Activated CD4-positive, alpha-beta T cell treated with anti-CD3 and anti-CD28 coated beads, Interleukin-2, amount 50 U/mL, for 24 hours (primary cell): Measurements from ENCODE around the gene HSPB9.
A peak's percentile ranks its signal among the peaks of the same experiment; 100 is the strongest.

ENCODE experiments used
- DNase-seq, 2 donors: peaks; one replicate each; pipeline ENCODE4 v3.0.0-alpha.2; 2020; ENCODE audit warnings: low read depth in 1 of 2, low spot score in 1 of 2

The HSPB9 gene

DNA sequence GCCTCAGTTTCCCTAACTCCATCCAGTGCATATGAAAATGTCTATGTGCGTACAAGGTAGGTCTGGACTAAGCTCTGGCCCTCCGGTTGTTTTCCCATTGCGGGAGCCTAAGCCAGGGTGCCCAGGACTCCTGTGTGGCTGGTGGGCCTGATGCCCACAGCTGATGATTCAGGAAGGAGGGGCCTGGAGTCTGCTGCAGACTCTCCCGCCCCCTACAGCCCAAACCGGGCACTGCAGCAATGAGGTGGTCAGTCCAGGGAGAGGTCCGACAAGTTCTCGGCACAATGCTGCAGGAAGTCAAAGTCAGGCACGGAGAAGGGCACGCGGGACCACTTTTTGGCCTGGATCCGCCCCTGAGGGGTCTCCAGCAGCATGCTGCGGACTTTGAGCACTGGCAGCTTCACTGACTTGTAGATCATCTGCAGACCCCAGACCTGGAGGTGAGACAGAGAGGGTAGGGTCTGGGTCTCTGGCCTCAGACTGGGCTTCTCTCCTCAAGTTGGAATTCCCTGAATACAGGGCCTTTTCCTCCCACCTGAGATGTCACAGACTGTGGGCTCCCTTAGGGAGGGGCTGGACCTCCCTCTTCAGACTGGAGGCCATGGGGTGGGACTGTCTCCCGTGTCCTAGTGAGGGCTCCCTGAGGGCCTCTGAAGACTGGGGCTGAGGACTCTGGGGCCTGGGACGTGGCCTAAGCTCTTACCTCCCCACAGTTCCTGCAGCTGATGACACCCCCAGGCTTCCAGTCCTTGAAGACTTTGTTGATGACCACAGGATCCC lies 20.9 kb upstream of the HSPB9 start:
- DNase-seq = peak in 1 of 2 donors; percentile 42

DNA sequence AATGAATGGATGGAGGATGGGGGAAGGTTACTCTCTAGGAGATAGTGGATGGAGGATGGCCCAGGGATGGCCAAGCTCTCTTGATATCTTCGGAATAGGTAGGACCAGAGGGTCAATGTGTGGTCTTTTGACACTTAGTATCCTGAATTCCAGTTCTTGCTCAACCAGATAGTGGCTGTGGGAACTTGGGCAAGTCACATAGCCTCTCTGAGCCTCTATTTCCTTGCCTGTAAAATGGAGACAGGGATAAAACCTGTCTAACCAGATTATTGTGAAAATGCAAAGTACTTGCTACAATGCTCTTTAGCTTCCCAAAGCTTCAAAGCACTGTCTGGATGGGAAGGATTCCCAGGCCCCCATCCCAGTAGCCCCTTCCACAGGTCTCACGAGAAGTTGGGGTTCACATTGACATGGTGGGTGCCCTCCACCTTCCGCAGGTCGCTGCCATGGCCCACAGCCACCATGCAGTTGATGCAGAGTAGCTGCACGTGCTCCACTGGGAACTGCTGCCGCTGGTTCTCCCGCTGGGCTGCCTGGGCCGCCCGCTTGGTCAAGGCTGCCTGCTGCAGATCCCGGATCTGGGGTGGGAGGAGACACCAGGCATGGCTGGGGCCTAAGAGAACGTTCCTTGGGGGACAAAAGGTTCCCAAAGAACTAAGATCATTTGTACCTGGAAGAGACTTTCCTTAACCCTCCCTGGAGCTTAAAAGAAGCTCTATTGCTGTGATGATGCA lies 19.2 kb upstream of the HSPB9 start:
- no peak for DNase-seq

DNA sequence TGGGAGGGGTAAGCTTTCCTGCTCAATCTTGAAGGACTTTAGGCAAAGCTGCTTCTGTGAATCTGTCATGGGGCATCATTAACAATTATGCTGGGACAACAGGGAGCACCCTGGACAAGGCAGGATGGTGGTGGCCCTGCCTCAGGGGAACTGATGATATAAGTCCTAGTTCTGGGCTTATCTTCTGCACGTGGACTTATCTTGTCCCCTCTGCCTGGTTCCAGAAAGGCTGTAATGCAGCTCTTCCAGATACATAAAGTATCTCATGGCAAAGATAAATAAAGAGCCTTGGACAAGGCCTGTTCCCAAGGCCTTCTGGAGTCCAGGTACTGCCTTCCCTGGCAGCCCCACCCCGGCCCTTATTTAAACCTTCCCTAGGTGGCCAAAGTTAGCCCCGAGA lies 18.3 kb upstream of the HSPB9 start:
- DNase-seq = no peak

DNA sequence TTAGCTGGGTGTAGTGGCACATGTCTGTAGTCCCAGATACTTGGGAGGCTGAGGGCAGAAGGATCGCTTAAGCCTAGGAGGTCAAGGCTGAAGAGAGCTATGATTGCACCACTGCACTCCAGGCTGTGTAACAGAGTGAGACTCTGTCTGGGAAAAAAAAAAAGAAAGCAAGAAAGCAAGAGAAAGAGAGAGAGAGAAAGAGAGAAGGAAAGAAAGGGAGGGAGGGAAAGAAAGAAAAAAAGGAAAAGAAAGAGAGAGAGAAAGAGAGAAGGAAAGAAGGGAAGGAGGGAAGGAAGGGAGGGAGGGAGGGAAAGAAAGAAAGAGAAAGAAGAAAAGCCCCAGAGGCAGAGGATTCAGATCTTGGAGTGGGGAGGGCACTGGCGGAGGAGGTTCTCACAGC lies 16.6 kb upstream of the HSPB9 start:
- DNase-seq = no peak

GRCh38 chr17:42107124-42107523 lies 15.5 kb upstream of the HSPB9 start:
- no peak for DNase-seq

DNA sequence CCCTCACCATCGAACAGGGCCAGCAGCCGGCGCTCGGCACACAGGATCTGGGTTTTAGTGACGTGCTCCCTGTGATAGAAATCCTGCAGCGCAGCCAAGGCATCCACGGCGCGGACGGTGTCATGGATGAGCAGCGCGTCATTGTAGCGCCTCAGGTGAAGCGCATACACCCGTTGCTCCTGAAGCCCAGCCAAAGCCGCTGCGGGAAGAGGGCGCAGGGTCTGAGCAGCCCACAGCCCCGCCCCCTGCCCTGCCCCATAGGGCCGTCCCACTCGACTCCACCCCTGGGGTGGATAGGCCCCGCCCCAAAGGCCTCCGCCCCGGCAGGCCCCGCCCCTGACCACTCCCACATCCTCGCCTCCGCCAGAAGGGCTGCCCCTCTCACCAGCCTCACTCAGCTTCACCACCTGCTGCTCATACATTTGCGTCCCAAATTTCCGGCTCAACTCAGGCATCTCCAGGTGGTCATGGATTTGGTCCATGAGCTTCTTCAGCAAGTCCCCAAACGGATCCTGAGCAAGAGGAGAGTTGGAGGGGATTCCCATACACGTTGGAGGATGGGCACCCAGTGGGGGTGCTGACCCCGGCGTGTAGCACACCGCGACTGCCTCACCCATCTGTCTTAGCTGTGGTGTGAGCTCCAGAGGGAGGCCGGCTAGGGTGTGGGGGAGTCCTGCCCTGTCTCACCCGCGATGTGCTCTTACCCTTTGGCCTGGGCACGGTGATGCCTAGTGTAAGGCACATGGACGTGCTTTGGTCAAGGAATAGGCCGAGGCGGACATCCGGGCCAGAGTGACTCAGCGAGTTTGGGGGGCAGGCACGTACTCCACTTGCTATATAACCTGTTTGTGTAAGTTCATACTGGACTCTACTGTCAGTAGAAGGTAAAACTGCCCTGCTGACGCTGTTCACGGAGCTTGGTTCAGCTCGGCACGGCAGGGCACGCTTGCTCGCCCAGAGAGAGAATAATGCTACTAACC lies 14.7 kb upstream of the HSPB9 start:
- DNase-seq = peak; percentile 84 to 88

GRCh38 chr17:42109086-42109485 lies 13.5 kb upstream of the HSPB9 start:
- DNase-seq = no peak

DNA sequence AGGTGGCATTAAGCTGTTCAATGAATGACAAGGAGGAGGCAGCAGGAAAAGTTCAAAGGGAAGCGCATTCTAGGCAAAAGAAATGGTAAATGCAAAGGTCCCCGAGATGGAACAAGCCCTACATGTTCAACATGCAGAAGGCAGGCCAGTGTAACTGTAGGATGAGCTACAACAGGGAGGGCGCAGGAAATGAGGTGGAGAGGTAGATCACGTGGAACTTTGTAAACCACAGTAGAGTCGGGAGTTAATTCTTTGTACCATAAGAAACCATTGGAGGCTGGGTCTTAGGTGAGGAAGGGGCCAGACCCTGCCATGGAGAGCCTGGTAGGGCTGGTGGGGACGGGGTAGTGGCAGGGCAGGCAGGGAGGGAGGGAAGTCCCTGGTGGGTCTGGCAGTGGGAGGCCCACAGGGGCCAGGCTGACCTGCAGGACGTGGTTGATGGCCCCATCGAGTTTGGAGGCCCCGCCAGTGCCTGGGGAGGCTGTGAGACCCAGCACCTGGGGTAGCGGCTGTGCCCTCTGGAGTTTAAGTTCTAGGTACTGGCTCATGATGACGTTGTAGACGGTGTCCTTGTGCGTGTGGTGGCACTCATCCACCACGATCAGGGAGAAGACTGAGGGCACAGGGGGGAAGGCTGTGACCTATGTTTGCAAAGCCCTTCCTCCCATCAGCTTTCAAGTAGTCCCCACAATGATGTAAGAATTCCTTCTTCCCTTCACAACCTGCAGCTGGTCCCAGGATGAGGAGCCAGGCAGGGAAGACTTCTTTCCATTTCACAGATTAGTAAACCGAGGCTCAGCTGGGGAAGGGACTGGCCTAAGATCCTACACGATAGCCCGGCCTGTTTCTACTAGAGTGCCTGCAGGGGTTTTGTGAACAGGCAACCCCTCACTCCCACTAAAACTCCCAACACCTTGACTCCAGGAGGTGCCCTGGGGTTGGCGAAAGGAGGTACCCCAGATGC lies 12.0 kb upstream of the HSPB9 start:
- no peak for DNase-seq

- DNase-seq = no peak
These were observed 11.4 kb upstream of the HSPB9 start for GRCh38 chr17:42111265-42111636.

DNA sequence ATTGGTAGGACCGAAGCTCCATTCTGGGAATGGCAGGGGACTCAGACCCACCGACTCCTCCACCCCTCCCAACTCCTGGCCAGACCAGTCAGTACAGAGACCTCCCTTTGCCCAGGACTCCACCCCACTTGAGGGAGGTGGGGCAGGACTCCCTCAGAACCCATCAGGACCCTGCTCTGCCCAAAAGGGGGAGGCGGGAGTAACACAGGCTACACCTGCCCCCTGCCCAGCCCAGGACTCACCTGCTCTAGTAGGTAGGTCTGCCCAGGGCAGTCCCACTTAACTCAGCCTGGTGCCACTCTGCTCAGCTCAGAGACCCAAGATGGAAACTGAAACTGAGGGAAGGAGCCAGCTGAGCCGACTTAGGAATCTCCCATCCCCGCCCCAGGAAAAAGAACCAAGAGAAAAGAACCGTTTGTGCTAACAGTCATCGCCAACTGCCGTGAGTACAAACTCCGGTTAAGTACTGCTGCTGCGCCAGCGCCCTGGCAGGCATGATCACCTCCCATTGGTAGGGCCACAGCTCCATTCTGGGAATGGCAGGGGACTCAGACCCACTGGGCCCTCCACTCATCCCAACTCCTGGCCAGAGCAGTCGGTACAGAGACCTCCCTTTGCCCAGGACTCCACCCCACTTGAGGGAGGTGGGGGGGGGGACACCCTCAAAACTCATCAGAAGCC lies 10.6 kb upstream of the HSPB9 start:
- DNase-seq = no peak

GRCh38 chr17:42112552-42113176 lies 9.9 kb upstream of the HSPB9 start, which contains the start of gene DHX58:
DHX58 (minus strand) TSS chr17:42112714; CDS start chr17:42111892, 822 bp downstream.
- peak; percentile 53 to 78 for DNase-seq

- no peak for DNase-seq
These were observed 9.1 kb upstream of the HSPB9 start for GRCh38 chr17:42113293-42114069.

GRCh38 chr17:42114118-42114517 lies 8.5 kb upstream of the HSPB9 start:
- DNase-seq = no peak

GRCh38 chr17:42116705-42117396 lies 5.8 kb upstream of the HSPB9 start:
- DNase-seq = peak; percentile 60 to 81

DNA sequence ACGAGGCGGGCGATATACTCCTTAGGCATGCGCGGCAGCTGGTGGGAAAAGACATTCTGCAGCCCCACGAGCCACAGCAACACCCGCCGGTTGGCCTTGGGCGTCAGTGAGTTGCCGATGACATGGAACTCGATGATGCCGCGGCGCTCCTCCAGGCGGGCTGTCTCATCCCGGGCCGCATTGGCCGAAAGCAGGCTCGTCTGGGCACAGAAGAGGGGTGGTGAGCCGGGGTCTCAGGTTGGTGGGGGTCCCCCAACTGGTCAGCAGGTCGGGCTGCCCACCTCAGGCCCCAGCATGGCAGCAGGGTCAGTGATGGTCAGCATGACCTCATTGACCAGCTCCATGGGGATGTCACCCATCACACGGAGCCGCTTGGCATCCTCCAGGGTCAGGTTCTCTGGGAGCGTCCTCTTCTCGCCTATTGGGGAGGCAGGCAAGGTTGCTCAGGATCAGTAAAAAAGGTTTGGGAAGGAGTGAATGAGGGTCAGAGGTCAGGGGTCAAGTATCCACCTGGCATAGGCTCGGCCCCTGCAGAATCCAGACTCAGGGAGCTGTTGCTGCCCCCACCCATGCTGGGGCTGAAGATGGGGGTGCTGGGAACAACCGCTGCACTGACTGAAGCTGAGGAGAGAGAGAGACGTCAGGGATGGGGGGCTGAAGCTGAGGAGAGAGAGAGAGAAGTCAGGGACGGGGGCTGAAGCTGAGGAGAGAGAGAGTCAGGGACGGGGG lies 5.0 kb upstream of the HSPB9 start:
- DNase-seq = no peak

DNA sequence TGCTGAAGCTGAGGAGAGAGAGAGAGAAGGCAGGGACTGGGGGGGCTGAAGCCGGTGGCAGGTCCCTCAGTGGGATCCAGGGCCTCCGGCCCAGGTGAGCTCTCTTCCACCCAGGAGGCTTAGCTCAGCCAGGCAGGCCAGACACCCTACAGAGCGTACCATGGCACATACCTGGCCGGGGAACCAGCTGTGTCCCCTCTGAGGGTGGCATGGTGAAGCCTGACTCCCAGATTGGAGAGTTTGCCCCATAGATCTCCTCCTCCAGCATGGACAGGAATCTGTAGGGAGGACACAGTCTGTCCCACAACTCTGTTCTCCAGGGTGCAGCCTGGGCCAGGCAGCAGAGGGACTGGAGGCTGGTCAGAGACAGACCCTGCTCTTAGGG lies 4.5 kb upstream of the HSPB9 start:
- no peak for DNase-seq

DNA sequence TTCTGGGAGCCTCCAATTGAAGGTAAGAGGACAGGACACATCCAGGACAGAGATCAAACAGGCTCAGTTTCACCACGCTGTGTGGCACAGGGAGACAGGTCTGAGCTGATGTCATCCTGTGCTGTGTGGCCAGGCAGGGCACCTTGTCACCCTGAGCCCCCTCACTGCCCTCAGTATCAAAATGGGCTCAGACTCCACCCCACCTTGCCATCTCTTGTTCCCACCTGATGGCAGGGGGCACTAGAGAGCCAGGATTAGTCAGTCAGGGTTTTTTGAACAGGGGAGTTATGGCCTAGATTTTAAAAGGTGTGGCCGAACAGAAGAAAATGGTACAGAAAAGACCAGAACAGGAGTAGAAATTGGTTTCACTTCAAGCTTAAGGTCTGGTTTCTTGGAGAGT lies 4.1 kb upstream of the HSPB9 start:
- peak in 1 of 2 donors; percentile 38 for DNase-seq
